Nucleus accumbens (tissue), 56 donors: ENCODE data around the gene SERTAD2.

Source experiments
- DNase-seq, 56 donors: peaks; one replicate each; lab custom pipeline; 2025; lab: John Stamatoyannopoulos, UW

Gene SERTAD2

GRCh38 chr2:64653109-64654062 lies at the start of gene SERTAD2:
Gene SERTAD2, minus strand, starts transcription at chr2:64653913. Its CDS starts 17,042 bp downstream, at chr2:64636871.
- DNase-seq: peak in 53 of 56 donors; percentile 31 to 89 (median 78)

GRCh38 chr2:64700133-64700809 lies 46.6 kb upstream of the SERTAD2 start:
- DNase-seq: no peak

GRCh38 chr2:64699712-64700111 lies 46.0 kb upstream of the SERTAD2 start:
- no peak for DNase-seq

GRCh38 chr2:64698668-64699444 lies 45.1 kb upstream of the SERTAD2 start:
- no peak for DNase-seq

- no peak for DNase-seq
Measured at GRCh38 chr2:64698177-64698643, 44.5 kb upstream of the SERTAD2 start.

- DNase-seq: no peak
Measured at GRCh38 chr2:64697297-64698176, 43.8 kb upstream of the SERTAD2 start.

- DNase-seq: no peak
Measured at GRCh38 chr2:64696636-64697035, 42.9 kb upstream of the SERTAD2 start.

- DNase-seq: no peak
Measured at GRCh38 chr2:64695721-64696261, 42.1 kb upstream of the SERTAD2 start.

- DNase-seq: no peak
Measured at GRCh38 chr2:64692401-64692800, 38.7 kb upstream of the SERTAD2 start.

- no peak for DNase-seq
Measured at GRCh38 chr2:64688909-64689308, 35.2 kb upstream of the SERTAD2 start.

- DNase-seq: no peak
Measured at GRCh38 chr2:64686283-64686956, 32.7 kb upstream of the SERTAD2 start.

GRCh38 chr2:64685430-64685829 lies 31.7 kb upstream of the SERTAD2 start:
- DNase-seq: no peak

- DNase-seq: no peak
Measured at GRCh38 chr2:64683771-64684510, 30.2 kb upstream of the SERTAD2 start.

GRCh38 chr2:64681479-64681967 lies 27.8 kb upstream of the SERTAD2 start:
- DNase-seq: no peak

- DNase-seq: no peak
Measured at GRCh38 chr2:64679673-64680425, 26.1 kb upstream of the SERTAD2 start.

GRCh38 chr2:64678771-64679590 lies 25.3 kb upstream of the SERTAD2 start:
- DNase-seq: no peak
